T-helper 2 cell treated with Interferon-gamma antibody and Interleukin-4, amounts not matched to agents 5 μg/mL and 100 μg/mL, for 36 hours (primary cell): Measurements from ENCODE around the gene HIVEP1.
"Not testable (repeated sequence)": the region's sequence is repeated elsewhere in the genome, so short reads cannot be mapped to it uniquely, and the experiment has no call there.

ENCODE experiments used
- DNase-seq: peaks from one replicate; pipeline ENCODE4 v3.0.0; 2021; ENCODE audit warnings: low spot score
- H3K27ac Mint-ChIP-seq: one replicate; pipeline ENCODE4 v1.8.0; 2021; ENCODE audit warnings: mild to moderate bottlenecking, mixed read lengths
- H3K27me3 Mint-ChIP-seq: one replicate; pipeline ENCODE4 v1.8.0; 2021; ENCODE audit warnings: low read depth, mixed read lengths
- H3K36me3 Mint-ChIP-seq: one replicate; pipeline ENCODE4 v1.8.0; 2021; ENCODE audit warnings: low read depth, mixed read lengths
- H3K4me1 Mint-ChIP-seq: one replicate; pipeline ENCODE4 v1.8.0; 2021; ENCODE audit warnings: low read depth, mixed read lengths
- H3K4me3 Mint-ChIP-seq: one replicate; pipeline ENCODE4 v1.8.0; 2022; ENCODE audit warnings: mild to moderate bottlenecking, moderate library complexity, mixed read lengths
- H3K9me3 Mint-ChIP-seq: one replicate; pipeline ENCODE4 v1.8.0; 2021; ENCODE audit warnings: mixed read lengths

The HIVEP1 gene

GRCh38 chr6:12171717-12172116 lies 159.6 kb downstream of the HIVEP1 start:
- no peak overlapping the region for H3K4me3 Mint-ChIP-seq
- H3K27me3 Mint-ChIP-seq, result peaks cover 15% of the 10 kb centered on the region
- H3K36me3 Mint-ChIP-seq, result no peaks in the 10 kb centered on the region
- no peak overlapping the region for H3K27ac Mint-ChIP-seq
- no peaks in the 10 kb centered on the region for H3K4me1 Mint-ChIP-seq
- no peak for DNase-seq
- no peaks in the 10 kb centered on the region for H3K9me3 Mint-ChIP-seq

DNA sequence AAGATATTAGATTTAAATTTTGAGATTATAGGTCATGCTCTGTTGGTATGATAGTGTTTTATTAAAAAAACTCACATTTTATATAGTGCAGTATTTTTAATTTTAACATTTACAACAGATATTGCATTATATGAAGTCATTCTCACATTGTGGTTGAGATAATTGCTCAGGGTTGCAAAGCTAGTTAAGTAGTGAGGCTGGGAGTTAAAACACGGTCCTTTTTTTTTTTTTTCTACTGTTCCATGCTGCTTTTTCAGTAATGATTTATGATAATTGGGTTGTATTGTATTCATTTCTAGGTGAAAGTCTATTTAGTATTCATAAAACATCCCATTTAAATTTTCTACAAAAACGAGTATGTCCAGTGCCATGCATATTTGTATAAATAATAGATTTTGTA lies 160.5 kb downstream of the HIVEP1 start:
- Mint-ChIP-seq H3K27ac (no peak overlapping the region), H3K27me3 (peaks cover 15% of the 10 kb centered on the region), H3K36me3 (no peaks in the 10 kb centered on the region), H3K4me1 (no peaks in the 10 kb centered on the region), H3K9me3 (no peaks in the 10 kb centered on the region), H3K4me3 (no peak overlapping the region)
- no peak for DNase-seq

DNA sequence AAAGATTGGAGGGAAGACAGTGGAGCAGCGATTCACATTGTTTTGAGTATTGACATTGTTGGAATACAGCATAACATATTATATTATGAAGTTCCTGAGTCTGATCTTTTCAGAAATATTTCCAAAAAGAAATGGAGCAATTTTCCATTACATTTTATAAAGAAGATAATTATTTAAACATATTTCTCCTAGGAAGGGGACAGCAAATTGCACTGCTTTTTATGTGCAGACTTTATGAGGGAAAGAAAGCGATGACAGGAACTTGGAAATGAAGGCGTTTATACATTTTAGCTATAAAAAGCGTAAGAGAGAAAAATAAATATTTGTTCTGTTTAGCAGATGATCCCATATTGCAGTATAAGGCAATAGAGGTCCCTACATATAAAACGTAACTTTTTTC lies 161.1 kb downstream of the HIVEP1 start:
- Mint-ChIP-seq H3K27ac (no peak overlapping the region), H3K9me3 (no peaks in the 10 kb centered on the region), H3K27me3 (peaks cover 18% of the 10 kb centered on the region), H3K4me1 (no peaks in the 10 kb centered on the region), H3K4me3 (no peak overlapping the region), H3K36me3 (no peaks in the 10 kb centered on the region)
- DNase-seq, result no peak

DNA sequence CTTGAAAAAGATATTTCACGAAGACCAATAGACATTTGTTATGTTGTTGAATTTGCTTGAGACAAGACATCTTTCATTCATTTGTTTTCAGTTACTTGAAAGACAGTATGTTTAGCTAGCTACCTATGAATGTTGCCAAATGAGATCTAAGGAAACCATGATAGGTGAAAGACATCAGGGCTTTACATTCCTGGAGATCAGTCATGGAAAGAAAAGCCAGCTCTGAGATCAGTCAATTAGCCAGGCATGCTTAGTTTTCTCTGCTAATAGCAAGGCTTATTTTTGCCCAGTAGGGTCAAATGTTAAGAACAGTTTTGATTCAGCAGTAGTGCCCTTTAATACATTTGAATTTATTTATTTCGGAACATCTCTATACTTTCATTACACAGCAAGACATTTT lies 161.5 kb downstream of the HIVEP1 start:
- DNase-seq, result no peak
- H3K9me3 Mint-ChIP-seq, result no peaks in the 10 kb centered on the region
- peaks cover 18% of the 10 kb centered on the region for H3K27me3 Mint-ChIP-seq
- no peaks in the 10 kb centered on the region for H3K36me3 Mint-ChIP-seq
- no peak overlapping the region for H3K27ac Mint-ChIP-seq
- no peaks in the 10 kb centered on the region for H3K4me1 Mint-ChIP-seq
- no peak overlapping the region for H3K4me3 Mint-ChIP-seq

- no peak overlapping the region for H3K4me3 Mint-ChIP-seq
- no peak overlapping the region for H3K27ac Mint-ChIP-seq
- H3K9me3 Mint-ChIP-seq, result no peaks in the 10 kb centered on the region
- no peaks in the 10 kb centered on the region for H3K36me3 Mint-ChIP-seq
- peaks cover 24% of the 10 kb centered on the region for H3K27me3 Mint-ChIP-seq
- H3K4me1 Mint-ChIP-seq, result no peaks in the 10 kb centered on the region
- no peak for DNase-seq
Observed at GRCh38 chr6:12174878-12175277, 162.8 kb downstream of the HIVEP1 start.

DNA sequence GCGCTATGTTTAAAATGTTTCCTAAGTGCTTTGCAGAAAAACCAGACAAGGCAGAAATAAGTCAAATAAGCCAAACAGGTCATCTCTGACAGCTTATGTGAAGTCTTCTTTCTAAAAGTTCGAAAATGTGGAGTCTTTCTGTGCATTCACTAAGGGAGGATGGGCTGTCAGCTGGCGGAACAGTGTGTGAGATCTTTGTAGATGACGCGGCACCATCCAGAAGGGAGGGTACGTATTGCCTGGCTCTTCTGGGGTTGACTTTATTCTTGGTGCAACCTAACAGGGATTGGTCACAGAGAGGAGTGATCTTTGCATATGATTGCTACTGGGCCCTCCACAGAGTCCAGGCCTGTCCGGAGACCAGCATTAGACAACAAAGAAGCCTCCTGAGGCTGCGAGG lies 163.5 kb downstream of the HIVEP1 start:
- Mint-ChIP-seq H3K36me3 (no peaks in the 10 kb centered on the region), H3K27ac (no peak overlapping the region), H3K27me3 (peaks cover 24% of the 10 kb centered on the region), H3K4me1 (no peaks in the 10 kb centered on the region), H3K9me3 (no peaks in the 10 kb centered on the region), H3K4me3 (no peak overlapping the region)
- no peak for DNase-seq

GRCh38 chr6:12176782-12177181 lies 164.7 kb downstream of the HIVEP1 start:
- peaks cover 23% of the 10 kb centered on the region for H3K27me3 Mint-ChIP-seq
- DNase-seq, H3K36me3 Mint-ChIP-seq, H3K4me1 Mint-ChIP-seq, H3K4me3 Mint-ChIP-seq, H3K27ac Mint-ChIP-seq, H3K9me3 Mint-ChIP-seq: not testable (repeated sequence)

DNA sequence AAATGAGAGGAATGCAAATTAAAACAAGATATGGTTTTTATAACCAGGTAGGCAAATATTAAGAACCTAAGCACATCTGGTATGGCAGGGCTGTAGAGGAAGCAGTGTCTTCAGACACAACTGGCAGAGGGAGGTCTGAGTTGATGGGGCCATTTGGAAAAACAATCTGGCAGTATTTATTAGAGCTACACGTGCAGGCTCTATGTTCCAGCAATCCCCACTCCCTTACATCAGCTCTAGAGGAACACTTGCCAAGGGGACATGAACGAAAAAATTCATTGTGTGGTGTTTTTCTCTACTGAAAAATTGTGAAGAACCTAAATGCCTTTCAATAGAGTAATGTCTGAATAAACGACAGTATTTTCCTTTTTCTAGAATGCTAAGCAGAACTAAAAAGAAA lies 166.4 kb downstream of the HIVEP1 start:
- Mint-ChIP-seq H3K36me3 (no peaks in the 10 kb centered on the region), H3K4me1 (peaks cover 4% of the 10 kb centered on the region), H3K27ac (no peak overlapping the region), H3K4me3 (no peak overlapping the region), H3K9me3 (no peaks in the 10 kb centered on the region), H3K27me3 (peaks cover 27% of the 10 kb centered on the region)
- no peak for DNase-seq

GRCh38 chr6:12181481-12181880 lies 169.4 kb downstream of the HIVEP1 start:
- DNase-seq, result no peak
- H3K27ac Mint-ChIP-seq, result no peak overlapping the region
- H3K9me3 Mint-ChIP-seq, result no peaks in the 10 kb centered on the region
- H3K27me3 Mint-ChIP-seq, result peaks cover 23% of the 10 kb centered on the region
- H3K4me3 Mint-ChIP-seq, result no peak overlapping the region
- H3K4me1 Mint-ChIP-seq, result peaks cover 7% of the 10 kb centered on the region
- no peaks in the 10 kb centered on the region for H3K36me3 Mint-ChIP-seq

DNA sequence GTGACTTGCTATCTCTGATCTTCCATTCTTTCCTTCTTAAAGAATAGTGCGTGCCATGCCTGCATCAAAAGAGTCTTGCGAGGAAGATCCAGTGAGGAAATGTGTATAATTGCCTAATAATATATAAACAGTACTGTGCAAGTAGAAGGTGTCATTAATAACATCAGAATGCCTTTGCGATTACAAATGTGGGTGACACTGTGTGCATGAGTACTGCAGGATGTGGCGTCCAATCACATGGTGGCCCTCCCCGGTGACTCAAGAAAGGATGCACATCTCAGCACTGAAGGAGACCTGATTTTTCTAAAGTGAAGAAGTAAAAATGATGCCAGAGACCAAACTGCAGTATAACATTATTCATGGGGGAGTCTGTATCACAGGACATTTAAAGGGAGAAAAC lies 170.6 kb downstream of the HIVEP1 start:
- Mint-ChIP-seq H3K4me1 (peaks cover 7% of the 10 kb centered on the region), H3K4me3 (no peak overlapping the region), H3K27me3 (peaks cover 25% of the 10 kb centered on the region), H3K27ac (no peak overlapping the region), H3K36me3 (no peaks in the 10 kb centered on the region), H3K9me3 (no peaks in the 10 kb centered on the region)
- DNase-seq, result no peak

DNA sequence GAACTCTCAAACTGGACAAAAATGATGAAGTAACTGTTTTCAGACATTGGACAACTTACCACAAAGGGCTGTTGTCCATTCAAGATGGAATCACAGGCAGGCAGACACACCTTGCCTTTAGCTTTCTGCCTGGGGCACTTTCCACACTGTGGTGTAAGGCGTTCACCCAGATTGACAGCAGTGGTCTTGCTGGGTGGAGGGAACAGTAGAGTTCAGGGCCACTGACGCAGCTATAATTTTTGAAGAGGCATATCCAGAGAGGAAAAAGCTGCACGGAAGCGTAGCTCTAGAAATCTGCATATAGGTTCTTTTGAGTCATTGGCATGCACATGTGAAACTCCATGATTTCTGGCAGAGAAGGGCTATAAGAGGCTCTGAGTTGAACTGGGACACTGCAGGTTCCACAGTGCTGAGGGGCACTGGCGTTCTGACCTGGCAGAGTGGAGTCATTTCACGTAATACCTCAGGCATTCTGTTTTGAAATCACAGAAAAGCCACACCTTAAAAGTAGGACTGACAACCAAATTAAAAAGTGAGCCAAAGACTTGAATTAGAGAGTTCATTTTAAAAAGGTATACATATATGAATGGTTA lies 173.1 kb downstream of the HIVEP1 start:
- H3K9me3 Mint-ChIP-seq, result no peaks in the 10 kb centered on the region
- peaks cover 7% of the 10 kb centered on the region for H3K4me1 Mint-ChIP-seq
- H3K27ac Mint-ChIP-seq, result no peak overlapping the region
- no peak for DNase-seq
- peaks cover 24% of the 10 kb centered on the region for H3K27me3 Mint-ChIP-seq
- H3K36me3 Mint-ChIP-seq, result no peaks in the 10 kb centered on the region
- no peak overlapping the region for H3K4me3 Mint-ChIP-seq

- no peaks in the 10 kb centered on the region for H3K36me3 Mint-ChIP-seq
- H3K27me3 Mint-ChIP-seq, result peaks cover 28% of the 10 kb centered on the region
- no peaks in the 10 kb centered on the region for H3K9me3 Mint-ChIP-seq
- H3K27ac Mint-ChIP-seq, result no peak overlapping the region
- peaks cover 7% of the 10 kb centered on the region for H3K4me1 Mint-ChIP-seq
- H3K4me3 Mint-ChIP-seq, result no peak overlapping the region
- DNase-seq, result no peak
Observed at GRCh38 chr6:12186528-12186927, 174.4 kb downstream of the HIVEP1 start.

DNA sequence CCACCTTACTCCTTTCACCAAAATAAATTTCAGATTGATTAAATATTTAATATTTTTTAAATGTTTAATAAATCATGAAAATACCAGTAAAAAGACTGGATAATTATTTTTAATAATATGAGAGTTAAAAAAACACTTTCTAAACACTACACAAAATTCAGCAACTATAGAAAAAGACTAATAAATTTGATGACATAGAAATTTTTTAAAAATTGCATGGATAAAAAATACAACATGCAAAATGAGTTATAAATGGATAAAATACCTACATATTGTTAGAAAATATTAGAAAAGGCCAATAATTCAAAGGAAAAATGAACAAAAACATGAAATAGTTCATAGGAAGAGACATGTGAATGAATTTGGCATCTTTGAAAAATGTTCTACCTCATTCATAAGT lies 177.0 kb downstream of the HIVEP1 start:
- Mint-ChIP-seq H3K4me1 (peaks cover 3% of the 10 kb centered on the region), H3K9me3 (no peaks in the 10 kb centered on the region), H3K27me3 (peaks cover 18% of the 10 kb centered on the region), H3K36me3 (no peaks in the 10 kb centered on the region), H3K27ac (no peak overlapping the region), H3K4me3 (no peak overlapping the region)
- no peak for DNase-seq

GRCh38 chr6:12189661-12190060 lies 177.5 kb downstream of the HIVEP1 start:
- no peak for DNase-seq
- no peaks in the 10 kb centered on the region for H3K36me3 Mint-ChIP-seq
- no peaks in the 10 kb centered on the region for H3K9me3 Mint-ChIP-seq
- no peaks in the 10 kb centered on the region for H3K4me1 Mint-ChIP-seq
- H3K27me3 Mint-ChIP-seq, result peaks cover 18% of the 10 kb centered on the region
- no peak overlapping the region for H3K27ac Mint-ChIP-seq
- H3K4me3 Mint-ChIP-seq, result no peak overlapping the region

DNA sequence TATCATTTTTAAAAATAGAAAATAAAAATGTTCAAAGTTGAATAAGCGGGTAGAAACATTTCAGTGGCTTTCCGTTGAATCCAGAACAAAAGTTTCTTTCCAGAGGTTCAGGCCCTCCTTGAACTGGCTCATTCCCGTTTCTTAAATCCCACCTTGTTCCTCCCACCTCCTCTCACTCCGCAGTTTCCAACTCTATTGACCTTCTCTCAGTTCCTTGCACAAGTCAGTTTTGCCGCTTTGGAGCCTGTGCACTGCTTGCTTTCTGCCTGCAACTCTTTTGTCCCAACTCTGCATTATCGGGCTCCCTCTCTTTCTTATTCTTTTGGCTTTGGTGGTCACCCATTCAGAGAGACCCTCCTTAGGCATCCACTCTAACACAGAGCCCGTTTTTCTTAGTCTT lies 178.1 kb downstream of the HIVEP1 start:
- peaks cover 18% of the 10 kb centered on the region for H3K27me3 Mint-ChIP-seq
- no peaks in the 10 kb centered on the region for H3K4me1 Mint-ChIP-seq
- no peak overlapping the region for H3K27ac Mint-ChIP-seq
- no peak for DNase-seq
- H3K36me3 Mint-ChIP-seq, result no peaks in the 10 kb centered on the region
- H3K4me3 Mint-ChIP-seq, result no peak overlapping the region
- no peaks in the 10 kb centered on the region for H3K9me3 Mint-ChIP-seq
